DMS114 treated with DMSO at 0.1 percent for 48 hours (cell line): ENCODE data around the gene ARHGAP6.
A peak's percentile ranks its signal among the peaks of the same experiment; 100 is the strongest.
"Not testable (repeated sequence)": the region's sequence is repeated elsewhere in the genome, so short reads cannot be mapped to it uniquely, and the experiment has no call there.

ENCODE experiments used
- DNase-seq: peaks from one replicate; lab custom pipeline; 2025; ENCODE audit not compliant: unreplicated experiment; lab: John Stamatoyannopoulos, UW

Gene ARHGAP6

GRCh38 chrX:11401966-11402365 lies 263.8 kb downstream of the ARHGAP6 start:
- DNase-seq, result no peak

DNA sequence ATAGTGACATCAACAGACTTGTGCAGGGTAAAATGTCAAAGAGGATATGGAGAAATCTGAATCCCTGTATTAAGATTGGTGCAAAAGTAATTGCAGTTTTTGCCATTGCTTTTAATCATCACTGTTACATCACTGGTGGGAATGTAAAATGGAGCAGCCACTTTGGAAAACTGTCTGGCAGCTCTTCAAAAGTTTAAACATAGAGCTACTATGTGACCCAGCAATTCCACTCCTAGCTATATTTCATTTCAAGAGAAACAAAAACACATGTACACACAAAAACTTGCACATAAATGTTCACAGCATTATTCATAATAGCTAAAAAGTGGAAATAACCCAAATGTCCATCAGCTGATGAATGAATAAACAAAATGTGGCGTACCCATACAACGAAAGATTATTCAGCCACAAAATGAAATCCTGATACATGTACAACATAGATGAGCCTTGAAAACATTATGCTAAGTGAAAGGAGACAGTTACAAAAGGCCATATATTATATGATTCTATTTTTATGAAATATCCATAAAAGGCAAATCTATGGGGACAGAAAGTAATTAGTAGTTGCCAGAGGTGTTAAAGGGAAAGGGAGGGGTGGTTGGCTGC lies 266.1 kb downstream of the ARHGAP6 start:
- no peak for DNase-seq

DNA sequence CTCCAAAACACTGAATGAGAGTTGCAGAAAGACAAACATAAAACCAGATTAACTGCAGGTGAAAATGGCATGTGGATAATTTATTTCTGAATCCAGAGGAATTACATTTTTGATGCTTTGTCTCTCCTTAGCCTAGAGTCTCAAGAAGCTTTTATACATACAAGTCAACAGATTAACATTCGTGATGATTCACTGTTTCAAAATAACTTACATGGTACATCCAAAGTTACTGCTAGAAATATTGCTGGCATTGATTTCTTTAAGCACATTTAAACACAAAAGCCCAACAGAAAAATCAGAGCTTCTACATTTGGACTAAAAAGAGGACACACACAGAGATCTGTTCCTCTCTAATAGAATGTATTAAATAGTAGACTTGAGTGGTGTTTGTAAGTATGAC lies 266.9 kb downstream of the ARHGAP6 start:
- no peak for DNase-seq

GRCh38 chrX:11398139-11398538 lies 267.6 kb downstream of the ARHGAP6 start:
- no peak for DNase-seq

- no peak for DNase-seq
Measured at GRCh38 chrX:11397680-11398079, 268.0 kb downstream of the ARHGAP6 start.

GRCh38 chrX:11395859-11396258 lies 269.9 kb downstream of the ARHGAP6 start:
- no peak for DNase-seq

GRCh38 chrX:11393949-11394654 lies 271.6 kb downstream of the ARHGAP6 start:
- DNase-seq, result no peak

DNA sequence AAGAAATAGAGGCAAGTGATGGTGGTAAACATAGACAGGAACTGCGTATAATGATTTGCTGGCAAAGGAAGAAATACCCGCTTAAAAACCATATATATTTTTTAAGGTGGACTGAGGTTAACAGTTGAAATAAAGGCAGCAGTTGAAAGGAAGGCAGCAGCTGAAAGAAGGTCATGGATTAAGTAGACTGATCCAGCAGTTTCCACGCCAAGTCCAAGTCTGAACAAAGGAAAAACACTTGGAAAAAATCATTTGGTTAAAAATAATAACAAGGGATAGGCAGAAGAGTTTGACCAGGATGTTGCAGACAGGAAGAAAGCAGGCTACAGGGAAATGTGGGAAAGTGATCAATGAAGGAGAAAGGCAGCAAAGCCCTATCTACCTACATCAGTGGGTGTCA lies 278.9 kb downstream of the ARHGAP6 start:
- DNase-seq, result no peak

- no peak for DNase-seq
Measured at GRCh38 chrX:11386001-11386523, 279.7 kb downstream of the ARHGAP6 start.

- no peak for DNase-seq
Measured at GRCh38 chrX:11382930-11383329, 282.8 kb downstream of the ARHGAP6 start.

DNA sequence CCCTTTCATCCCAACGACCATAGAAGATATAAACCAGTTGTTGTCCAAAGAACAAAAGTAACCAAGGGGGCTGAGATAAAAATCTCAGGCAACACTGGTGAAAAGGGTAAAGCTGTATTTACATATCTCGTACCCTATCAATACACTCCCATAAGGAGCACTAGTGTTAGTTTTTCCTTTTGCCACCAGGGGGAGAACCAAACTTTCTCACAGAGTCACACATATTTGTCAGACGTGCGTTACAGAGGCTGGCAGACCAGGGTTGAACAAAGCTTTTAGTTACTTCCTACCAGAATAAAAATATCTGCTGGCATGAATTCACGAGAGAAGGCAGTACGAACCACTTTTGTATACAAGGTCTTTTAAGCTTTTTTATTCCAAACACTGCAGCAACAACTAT lies 284.3 kb downstream of the ARHGAP6 start:
- peak; percentile 55 for DNase-seq

DNA sequence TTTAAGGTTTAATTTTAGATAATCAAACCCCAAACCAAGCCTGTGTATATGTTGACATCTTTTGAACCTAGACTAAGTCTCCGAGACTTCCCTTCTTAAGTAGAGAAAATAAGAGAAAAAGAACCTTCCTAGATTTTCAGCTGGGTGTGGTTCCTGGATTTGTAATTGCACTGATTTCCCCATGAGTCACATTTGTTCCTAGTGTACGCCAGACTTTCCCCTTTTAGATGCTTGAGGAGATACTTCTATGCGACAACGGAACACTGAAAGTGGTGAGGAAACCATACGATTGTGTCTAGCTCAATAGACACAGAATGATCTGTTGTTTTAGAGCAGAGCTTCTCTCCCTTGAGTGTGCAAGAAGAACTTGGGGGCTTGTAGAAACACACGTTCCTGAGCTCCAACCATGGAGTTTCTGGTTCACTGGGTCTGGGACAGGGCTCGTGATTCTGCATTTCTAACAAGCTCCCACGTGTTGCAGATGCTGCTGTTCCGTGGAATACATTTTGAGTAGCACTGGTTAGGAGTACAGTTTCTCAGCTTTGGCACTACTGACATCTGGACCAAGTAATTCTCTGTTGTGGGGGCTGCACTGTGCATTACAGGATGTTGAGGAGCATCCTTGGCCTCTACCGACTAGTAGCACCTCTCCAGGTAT lies 285.4 kb downstream of the ARHGAP6 start:
- no peak for DNase-seq

DNA sequence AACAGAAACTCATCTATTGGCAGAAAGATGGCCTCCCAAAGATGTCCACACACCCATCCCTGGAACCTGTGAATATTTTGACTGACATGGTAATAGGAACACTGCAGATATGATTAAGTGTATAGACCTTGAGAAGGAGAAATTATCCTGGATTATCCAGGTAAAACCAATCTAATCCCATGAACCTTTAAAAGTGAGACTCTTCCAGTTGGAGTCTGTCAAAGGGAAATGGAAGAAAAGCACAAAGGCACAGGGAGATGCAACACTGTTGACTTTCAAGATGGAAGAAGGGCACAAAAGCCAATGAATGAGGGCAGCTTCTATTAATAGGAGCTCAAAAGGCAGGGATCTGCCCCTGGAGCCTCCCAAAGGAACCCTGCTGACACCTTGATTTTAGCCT lies 289.6 kb downstream of the ARHGAP6 start:
- DNase-seq, result no peak

- no peak for DNase-seq
Measured at GRCh38 chrX:11375614-11376119, 290.1 kb downstream of the ARHGAP6 start.

GRCh38 chrX:11374570-11374969 lies 291.1 kb downstream of the ARHGAP6 start:
- no peak for DNase-seq

- no peak for DNase-seq
Measured at GRCh38 chrX:11371106-11371505, 294.6 kb downstream of the ARHGAP6 start.

DNA sequence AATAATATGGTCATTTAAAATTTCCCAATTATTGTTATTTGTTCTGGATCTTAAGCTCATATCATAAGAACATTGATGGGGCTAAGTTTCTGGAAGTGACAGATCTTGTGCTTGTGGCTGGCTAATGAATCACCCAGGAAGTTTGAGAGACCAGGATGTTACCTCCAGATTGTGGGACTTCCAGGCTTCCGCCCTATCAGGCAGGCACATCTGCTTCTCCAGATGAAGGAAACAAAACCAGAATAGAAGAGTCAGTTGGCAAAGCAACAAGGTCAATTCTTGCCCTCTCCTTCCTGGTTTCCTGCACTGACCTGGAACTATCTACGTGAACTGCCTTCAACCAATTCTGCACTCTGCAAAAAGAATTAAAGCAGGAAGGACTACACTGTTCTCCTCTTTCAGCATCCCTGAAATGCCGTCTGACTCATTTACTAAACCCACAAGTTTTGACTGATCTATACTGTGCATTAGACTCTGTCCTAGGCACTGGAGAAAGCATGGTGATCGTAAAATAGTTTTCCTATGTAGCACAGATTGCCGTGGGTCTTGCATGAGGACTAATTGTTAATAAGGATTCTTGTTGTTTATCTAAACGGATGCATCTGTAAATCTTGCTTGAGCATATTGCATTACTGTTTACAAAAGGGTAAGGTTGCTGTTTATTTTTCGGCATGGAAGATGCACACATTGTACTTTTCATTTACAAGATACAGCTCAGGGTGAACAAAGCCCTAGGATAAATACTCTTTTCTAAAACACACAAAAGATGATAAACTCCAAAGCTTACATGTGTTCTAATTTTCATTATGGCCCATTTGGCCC lies 297.9 kb downstream of the ARHGAP6 start:
- DNase-seq, result no peak

DNA sequence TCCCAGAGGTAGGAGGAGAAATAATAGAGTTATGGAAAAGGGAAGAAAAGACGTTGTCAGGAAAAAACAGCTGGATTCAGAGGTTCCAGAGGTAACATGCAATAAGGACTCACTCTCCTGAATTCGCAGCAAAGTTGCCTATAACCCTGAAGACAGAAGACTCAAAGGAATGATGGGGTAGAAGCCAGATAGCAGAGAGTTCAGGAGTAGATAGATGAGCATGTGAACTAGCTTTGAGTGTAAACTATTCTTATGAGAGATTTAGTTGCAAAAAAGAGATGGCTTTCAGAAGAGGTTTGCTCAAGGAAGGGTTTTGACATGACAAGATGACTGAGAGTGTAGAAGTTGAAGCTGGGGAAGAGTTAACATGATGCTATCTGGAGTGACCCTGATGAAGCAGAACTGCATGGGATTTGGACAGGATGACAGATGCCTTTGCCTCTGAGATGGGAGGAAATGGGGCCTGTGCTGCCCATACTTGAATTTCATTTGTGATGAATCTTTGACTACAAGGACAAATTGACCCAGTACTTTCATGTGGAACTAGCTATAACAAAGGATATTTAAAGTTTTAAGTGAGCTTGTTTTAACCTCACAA lies 298.6 kb downstream of the ARHGAP6 start:
- no peak for DNase-seq

DNA sequence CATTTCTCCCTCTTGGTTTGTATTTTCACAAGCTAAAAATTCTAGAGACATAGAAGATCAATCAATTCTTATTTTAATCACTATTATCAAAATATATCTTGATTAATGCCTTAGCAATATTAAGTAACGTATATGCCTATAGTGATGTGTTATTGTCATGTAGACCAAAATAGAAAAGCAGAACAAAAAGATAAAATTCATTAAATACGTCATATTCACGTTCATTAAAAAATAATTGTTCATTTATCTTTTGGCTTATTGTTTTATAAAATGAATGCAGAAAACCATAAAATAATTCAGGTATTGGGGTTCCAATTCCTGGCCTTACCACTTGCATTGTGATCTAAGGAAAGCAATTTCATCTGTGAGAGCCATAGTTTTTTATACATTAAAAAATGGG lies 300.3 kb downstream of the ARHGAP6 start:
- no peak for DNase-seq

- DNase-seq, result no peak
Measured at GRCh38 chrX:11364835-11365234, 300.9 kb downstream of the ARHGAP6 start.

DNA sequence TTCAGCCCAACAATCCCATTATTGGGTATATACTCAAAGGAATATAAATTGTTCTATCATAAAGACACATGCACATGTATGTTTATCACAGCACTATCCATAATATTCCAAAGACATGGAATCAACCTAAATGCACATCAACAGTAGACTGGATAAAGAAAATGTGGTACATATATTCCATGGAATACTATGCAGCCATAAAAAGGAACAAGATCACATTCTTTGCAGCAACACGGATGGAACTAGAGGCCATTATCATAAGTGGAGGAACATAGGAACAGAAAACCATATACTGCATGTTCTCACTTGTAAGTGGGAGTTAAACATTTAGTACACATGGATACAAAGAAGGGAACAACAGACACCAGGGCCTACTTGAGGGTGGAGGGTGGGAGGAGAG lies 301.9 kb downstream of the ARHGAP6 start:
- DNase-seq, result not testable (repeated sequence)
